HFFc6 (cell line): ENCODE measurements around the gene CTDNEP1. TPM values are rescaled to one million over a fixed set of nuclear protein-coding genes. Genes with fewer than 3 reads are reported as not detected.
A peak's percentile ranks its signal among the peaks of the same experiment; 100 is the strongest.

ENCODE experiments used
- DNase-seq: peaks from one replicate; pipeline ENCODE4 v3.0.0-alpha.2; 2018
- H3K27ac Mint-ChIP-seq: 2 replicates; pipeline ENCODE4 v1.8.0; 2020; ENCODE audit warnings: mild to moderate bottlenecking, mixed read lengths
- H3K27me3 Mint-ChIP-seq: 2 replicates; pipeline ENCODE4 v1.8.0; 2021; ENCODE audit warnings: mild to moderate bottlenecking, moderate library complexity, mixed read lengths; ENCODE audit not compliant: insufficient read depth
- H3K36me3 Mint-ChIP-seq: 2 replicates; pipeline ENCODE4 v1.8.0; 2021; ENCODE audit warnings: low read depth, mixed read lengths
- H3K4me1 Mint-ChIP-seq: 2 replicates; pipeline ENCODE4 v1.8.0; 2020; ENCODE audit warnings: low read depth, mixed read lengths
- H3K4me3 Mint-ChIP-seq: 2 replicates; pipeline ENCODE4 v1.8.0; 2020; ENCODE audit warnings: mild to moderate bottlenecking, moderate library complexity, mixed read lengths
- H3K9me3 Mint-ChIP-seq: 2 replicates; pipeline ENCODE4 v1.8.0; 2020; ENCODE audit warnings: mild to moderate bottlenecking, mixed read lengths
- total RNA-seq, 6 experiments: library from RNA; stranded (reverse); fragmentation: NEBNext Ultra II Directional; extraction: Animal tissue kit (Norgen Biotek cat#: 25700); gene quantifications; 2 replicates in 1 of 6; 3 replicates in 5 of 6; pipeline ENCODE4 v1.2.3, GENCODE V29; 2021
- TF ChIP-seq, protein P1 (sequence below): fragments of 200-600 bp; sonication (generic); IDR thresholded peaks from 2 replicates; pipeline ENCODE4 v1.5.0; 2021; ENCODE audit warnings: antibody characterized with exemption, mild to moderate bottlenecking

The CTDNEP1 gene
- total RNA-seq, 6 experiments from 2014 or later: 127 to 168 (median 146) TPM

DNA sequence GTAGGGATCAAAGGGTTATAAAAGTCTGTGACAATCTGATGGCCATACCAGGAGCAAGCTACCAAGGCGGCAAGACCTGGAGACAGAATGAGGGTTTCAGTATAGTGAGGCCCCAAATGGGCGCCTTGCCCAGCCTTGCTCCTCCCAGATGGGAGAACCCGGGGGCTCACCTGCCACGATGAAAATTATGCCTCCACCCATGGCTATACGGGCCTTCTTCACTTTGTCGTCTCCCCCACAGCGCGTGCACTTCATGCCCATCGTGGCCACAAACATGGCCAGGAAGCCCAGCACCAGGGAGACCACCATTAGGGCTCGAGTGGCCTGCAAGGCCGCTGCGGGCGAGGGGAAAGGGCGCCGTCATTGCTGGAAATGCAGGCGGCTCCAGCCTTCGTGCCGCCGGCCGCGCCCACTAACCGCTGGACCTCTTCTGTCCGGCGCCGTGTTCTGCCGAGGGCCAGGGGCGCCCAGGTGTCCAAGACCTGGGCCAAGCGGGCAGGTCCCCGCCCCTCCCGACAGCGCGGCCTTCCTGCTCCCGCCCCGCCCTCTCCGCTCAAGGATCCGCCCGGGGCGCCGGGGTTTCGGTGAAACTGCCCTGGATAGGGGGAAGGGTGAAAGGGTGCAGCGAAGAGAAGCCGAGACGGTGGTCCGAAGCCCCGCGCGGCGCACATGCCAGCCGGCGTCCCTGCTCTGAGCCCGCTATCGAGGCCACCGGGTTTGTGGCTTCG, 9.3 kb upstream of the CTDNEP1 start:
- peaks cover 8% of the 10 kb centered on the region for H3K27me3 Mint-ChIP-seq
- peaks cover 19% of the 10 kb centered on the region for H3K4me1 Mint-ChIP-seq
- H3K36me3 Mint-ChIP-seq: peaks cover 11% of the 10 kb centered on the region; the same call in 1 of the 2 replicates
- no peaks in the 10 kb centered on the region for H3K9me3 Mint-ChIP-seq
- H3K27ac Mint-ChIP-seq: no peak overlapping the region
- H3K4me3 Mint-ChIP-seq: peak overlapping the region; percentile 45
- TF ChIP-seq, protein P1, sequence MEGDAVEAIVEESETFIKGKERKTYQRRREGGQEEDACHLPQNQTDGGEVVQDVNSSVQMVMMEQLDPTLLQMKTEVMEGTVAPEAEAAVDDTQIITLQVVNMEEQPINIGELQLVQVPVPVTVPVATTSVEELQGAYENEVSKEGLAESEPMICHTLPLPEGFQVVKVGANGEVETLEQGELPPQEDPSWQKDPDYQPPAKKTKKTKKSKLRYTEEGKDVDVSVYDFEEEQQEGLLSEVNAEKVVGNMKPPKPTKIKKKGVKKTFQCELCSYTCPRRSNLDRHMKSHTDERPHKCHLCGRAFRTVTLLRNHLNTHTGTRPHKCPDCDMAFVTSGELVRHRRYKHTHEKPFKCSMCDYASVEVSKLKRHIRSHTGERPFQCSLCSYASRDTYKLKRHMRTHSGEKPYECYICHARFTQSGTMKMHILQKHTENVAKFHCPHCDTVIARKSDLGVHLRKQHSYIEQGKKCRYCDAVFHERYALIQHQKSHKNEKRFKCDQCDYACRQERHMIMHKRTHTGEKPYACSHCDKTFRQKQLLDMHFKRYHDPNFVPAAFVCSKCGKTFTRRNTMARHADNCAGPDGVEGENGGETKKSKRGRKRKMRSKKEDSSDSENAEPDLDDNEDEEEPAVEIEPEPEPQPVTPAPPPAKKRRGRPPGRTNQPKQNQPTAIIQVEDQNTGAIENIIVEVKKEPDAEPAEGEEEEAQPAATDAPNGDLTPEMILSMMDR: no peak
- no peak for DNase-seq

DNA sequence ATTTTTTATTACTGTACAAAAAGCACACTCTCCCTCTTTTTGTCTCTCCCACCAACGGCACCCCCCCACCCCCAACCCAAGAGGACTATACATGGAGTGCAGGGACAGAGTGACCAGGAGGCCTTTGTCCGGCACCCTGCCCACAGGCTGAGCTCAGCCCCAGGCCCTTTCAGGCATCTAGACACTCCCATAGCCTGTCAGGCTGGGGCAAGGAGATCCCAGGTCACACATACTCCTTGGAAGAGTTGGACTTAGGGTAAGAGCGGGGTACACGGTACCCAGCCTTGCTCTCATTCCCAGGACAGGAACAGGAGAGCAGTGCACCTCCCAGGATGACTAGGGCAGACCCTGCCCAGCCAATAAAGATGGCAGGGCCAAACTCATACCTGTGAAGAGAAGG, 8.6 kb upstream of the CTDNEP1 start:
- TF ChIP-seq, protein P1: no peak
- peaks cover 19% of the 10 kb centered on the region for H3K4me1 Mint-ChIP-seq
- no peak overlapping the region for H3K4me3 Mint-ChIP-seq
- peaks cover 8% of the 10 kb centered on the region for H3K27me3 Mint-ChIP-seq
- no peaks in the 10 kb centered on the region for H3K9me3 Mint-ChIP-seq
- peaks cover 11% of the 10 kb centered on the region; the same call in 1 of the 2 replicates for H3K36me3 Mint-ChIP-seq
- H3K27ac Mint-ChIP-seq: no peak overlapping the region
- no peak for DNase-seq

DNA sequence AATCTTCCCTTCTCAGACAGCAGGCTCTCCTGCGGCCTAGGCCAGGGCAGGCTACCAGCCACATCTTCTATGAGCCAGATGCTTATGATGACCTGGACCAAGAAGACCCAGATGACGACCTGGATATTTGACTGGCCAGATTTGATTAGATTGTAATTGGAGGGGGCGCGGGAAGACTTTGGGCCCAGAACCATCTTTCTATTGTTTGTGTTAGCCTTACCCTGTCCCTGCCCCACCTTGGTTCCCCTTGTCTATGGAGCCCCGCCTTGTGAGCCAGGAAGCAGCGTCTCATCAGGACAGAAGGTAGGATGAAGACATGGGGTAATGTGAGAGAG, 8.0 kb upstream of the CTDNEP1 start:
- Mint-ChIP-seq H3K27ac (no peak overlapping the region), H3K4me3 (no peak overlapping the region)
- DNase-seq: no peak

DNA sequence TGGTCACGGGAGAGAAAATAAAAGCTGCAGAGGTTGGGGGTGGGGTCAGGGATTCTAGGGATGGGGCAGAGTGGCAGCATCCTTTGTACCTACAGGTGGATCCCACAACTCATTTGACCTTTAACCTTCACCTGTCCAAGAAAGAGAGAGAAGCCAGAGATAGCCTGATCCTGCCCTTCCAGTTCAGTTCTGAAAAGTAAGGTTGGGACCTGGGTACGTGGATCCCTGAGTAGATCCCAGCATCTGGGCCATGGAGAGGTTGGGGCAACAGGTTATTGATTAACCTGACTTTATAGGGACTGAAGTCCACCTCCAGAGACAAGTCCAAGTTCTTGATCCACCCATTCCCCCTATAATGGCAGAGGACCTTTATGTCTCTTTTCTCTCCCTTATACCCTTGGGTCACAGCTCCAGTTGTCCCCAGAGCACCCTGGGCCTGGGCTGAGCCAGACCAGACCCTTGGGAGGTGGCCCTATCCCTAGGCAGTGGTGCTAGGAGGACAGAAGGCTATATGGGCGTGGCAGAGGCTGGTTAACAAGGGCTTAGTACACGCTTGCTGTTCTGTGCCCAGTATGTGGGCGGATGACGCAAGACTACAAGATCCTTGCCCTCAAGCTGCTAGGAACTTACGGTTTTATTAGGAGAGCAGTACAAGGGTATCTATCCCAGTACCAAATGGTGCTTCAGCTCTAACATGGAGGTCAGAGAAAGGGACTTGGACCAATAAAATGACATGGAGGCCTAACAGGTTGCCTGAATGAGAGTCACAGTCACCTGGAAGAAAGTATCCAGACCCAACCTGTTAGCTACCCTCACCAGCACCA, 7.4 kb upstream of the CTDNEP1 start:
- H3K27me3 Mint-ChIP-seq: peaks cover 5% of the 10 kb centered on the region
- TF ChIP-seq, protein P1: no peak
- H3K36me3 Mint-ChIP-seq: peaks cover 17% of the 10 kb centered on the region
- peaks cover 14% of the 10 kb centered on the region for H3K4me1 Mint-ChIP-seq
- H3K27ac Mint-ChIP-seq: no peak overlapping the region
- H3K4me3 Mint-ChIP-seq: no peak overlapping the region
- no peaks in the 10 kb centered on the region for H3K9me3 Mint-ChIP-seq
- DNase-seq: no peak

More for the DNA sequence above, 8.0 kb upstream of the CTDNEP1 start:
- peaks cover 19% of the 10 kb centered on the region for H3K4me1 Mint-ChIP-seq
- TF ChIP-seq, protein P1: no peak
- H3K9me3 Mint-ChIP-seq: no peaks in the 10 kb centered on the region
- H3K27me3 Mint-ChIP-seq: peaks cover 8% of the 10 kb centered on the region
- H3K36me3 Mint-ChIP-seq: peaks cover 16% of the 10 kb centered on the region

DNA sequence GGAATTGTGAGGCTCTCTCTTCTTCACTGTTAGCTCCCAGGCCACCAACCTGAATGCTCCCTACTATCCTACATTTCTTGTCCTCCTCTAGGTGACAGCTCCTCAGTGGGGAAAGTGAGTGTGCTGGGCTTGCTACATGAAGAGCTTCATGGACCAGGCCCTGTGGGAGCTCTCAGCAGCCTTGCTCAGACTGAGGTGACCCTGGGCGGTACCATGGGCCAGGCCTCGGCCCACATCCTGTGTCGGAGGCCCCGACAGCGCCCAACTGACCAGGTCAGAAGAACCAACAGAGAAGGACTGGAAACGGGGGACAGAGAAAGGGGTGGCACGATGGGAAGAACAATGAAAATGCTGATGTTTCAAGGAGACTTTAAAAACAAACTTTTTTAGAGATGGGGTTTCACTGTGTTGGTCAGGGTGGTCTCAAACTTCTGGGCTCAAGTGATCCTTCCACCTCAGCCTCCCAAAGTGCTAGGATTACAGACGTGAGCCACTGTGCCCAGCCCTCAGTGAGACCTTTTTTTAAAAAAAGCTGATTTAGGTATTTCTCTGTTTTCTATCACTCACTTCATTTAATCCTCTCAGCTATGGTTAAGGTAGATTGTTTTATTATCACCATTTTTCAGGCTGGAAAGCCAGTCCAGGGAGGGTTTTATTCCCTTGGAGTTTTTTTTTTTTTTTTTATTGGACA, 5.4 kb upstream of the CTDNEP1 start:
- Mint-ChIP-seq H3K27ac (no peak overlapping the region), H3K9me3 (no peaks in the 10 kb centered on the region), H3K27me3 (peaks cover 1% of the 10 kb centered on the region), H3K4me1 (peaks cover 11% of the 10 kb centered on the region), H3K4me3 (no peak overlapping the region), H3K36me3 (peaks cover 27% of the 10 kb centered on the region)
- DNase-seq: no peak
- TF ChIP-seq, protein P1: no peak
